ENCODE data around the gene RS1.
A peak's percentile ranks its signal among the peaks of the same experiment; 100 is the strongest.

Gene RS1

DNA sequence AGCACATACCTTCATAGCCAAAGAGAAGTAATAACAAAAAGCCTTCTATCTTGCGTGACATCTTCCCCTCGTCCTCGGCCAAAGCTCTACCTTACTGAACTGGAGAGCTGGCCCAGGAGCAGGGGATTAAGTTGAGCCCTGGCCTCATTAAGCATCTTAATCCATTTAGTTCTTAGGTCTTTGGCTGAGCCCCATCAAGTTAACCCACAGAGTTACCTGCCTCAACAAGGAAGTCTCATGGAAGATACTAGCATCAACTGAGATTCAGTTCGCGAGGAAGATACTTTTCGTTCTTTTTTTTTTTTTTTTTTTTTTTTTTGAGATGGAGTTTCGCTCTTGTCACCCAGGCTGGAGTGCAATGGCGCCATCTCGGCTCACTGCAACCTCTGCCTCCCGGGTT, at the start of gene RS1:
Gene RS1 (minus strand): TSS at position 101 of the 400 bp plus-strand sequence. CDS start 40 bp downstream, at position 61.
- H3K4me3 ChIP-seq (ENCODE audit: low read length) = no peak within 1 kb of the TSS
- no peaks in the 10 kb centered on the region for H3K36me3 ChIP-seq (ENCODE audit: insufficient read depth, low read length)
- no peaks in the 10 kb centered on the region for H3K4me1 ChIP-seq (ENCODE audit: insufficient read depth, low read length)
- H3K27me3 ChIP-seq (ENCODE audit: insufficient read depth, low read length) = no peaks in the 10 kb centered on the region
- H2AFZ ChIP-seq (ENCODE audit: low read depth, low read length) = no peak within 1 kb of the TSS
- no peaks in the 10 kb centered on the region for H3K9me3 ChIP-seq (ENCODE audit: low read length)

DNA sequence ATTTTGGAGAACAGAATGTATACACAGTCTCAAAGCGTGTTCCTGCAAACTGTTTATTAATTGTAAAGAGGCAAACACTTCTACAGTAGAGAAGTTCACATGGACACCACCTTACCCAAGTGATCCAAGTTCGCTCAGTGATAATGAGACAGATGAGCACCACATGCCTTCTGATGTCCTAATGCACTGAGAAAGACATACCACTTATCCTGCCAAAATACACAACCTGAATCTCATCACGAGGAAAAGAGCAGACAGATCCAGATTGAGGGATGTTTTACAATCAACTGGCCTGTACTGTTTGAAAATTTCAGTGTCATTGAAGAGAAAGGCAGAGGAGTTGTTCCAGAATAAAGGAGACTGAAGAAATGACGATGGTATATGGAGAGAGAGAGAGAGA, 47.9 kb upstream of the RS1 start:
- H3K9me3 ChIP-seq (ENCODE audit: low read length) = no peaks in the 10 kb centered on the region
- H3K27me3 ChIP-seq (ENCODE audit: insufficient read depth, low read length) = no peaks in the 10 kb centered on the region
- no peaks in the 10 kb centered on the region for H3K36me3 ChIP-seq (ENCODE audit: insufficient read depth, low read length)
- no peaks in the 10 kb centered on the region for H3K4me1 ChIP-seq (ENCODE audit: insufficient read depth, low read length)
- no peak overlapping the region for H3K4me3 ChIP-seq (ENCODE audit: low read length)
- H2AFZ ChIP-seq (ENCODE audit: low read depth, low read length) = no peak overlapping the region

DNA sequence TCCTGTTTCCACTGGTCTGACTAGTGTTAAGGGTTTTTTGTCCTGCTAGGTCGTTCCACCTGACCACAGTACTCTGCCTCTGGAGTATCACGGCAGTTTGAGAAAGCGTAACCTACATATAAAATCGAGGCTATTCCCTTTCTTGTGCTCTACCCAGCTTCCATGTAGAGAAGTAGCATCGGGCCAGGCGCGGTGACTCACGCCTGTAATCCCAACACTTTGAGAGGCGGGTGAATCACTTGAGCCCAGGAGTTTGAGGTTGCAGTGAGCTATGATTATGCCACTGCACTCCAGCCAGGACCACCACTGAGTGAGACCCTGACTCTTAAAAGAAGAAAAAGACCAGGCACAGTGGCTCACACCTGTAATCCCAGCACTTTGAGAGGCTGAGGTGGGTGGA, 43.0 kb upstream of the RS1 start:
- Histone ChIP-seq H3K9me3 (ENCODE audit: low read length) (no peaks in the 10 kb centered on the region), H2AFZ (ENCODE audit: low read depth, low read length) (no peak overlapping the region)

DNA sequence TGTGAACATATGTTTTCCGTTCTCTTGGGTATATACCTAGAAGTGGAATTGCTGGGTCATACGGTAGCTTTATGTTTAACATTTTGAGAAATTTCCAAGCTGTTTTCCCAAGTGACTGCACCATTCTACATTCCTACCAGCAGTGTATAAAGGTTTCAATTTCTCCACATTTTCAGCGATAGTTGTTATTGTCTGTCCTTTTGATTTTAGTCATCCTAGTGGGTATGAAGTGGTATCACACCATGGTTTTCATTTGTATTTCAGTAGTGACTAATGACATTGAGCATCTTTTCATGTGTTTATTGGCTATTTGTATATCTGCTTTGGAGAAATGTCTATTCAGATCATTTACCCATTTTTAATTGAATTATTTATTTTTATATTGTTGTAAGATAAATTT, 37.9 kb upstream of the RS1 start:
- H3K9me3 ChIP-seq (ENCODE audit: low read length) = no peaks in the 10 kb centered on the region
- no peak overlapping the region for H3K4me3 ChIP-seq (ENCODE audit: low read length)
- no peaks in the 10 kb centered on the region for H3K36me3 ChIP-seq (ENCODE audit: insufficient read depth, low read length)
- H3K27me3 ChIP-seq (ENCODE audit: insufficient read depth, low read length) = no peaks in the 10 kb centered on the region
- H3K4me1 ChIP-seq (ENCODE audit: insufficient read depth, low read length) = no peaks in the 10 kb centered on the region
- no peak overlapping the region for H2AFZ ChIP-seq (ENCODE audit: low read depth, low read length)

More for the DNA sequence above, 43.0 kb upstream of the RS1 start:
- Histone ChIP-seq H3K36me3 (ENCODE audit: insufficient read depth, low read length) (no peaks in the 10 kb centered on the region), H3K27me3 (ENCODE audit: insufficient read depth, low read length) (no peaks in the 10 kb centered on the region), H3K4me1 (ENCODE audit: insufficient read depth, low read length) (no peaks in the 10 kb centered on the region), H3K4me3 (ENCODE audit: low read length) (no peak overlapping the region)

DNA sequence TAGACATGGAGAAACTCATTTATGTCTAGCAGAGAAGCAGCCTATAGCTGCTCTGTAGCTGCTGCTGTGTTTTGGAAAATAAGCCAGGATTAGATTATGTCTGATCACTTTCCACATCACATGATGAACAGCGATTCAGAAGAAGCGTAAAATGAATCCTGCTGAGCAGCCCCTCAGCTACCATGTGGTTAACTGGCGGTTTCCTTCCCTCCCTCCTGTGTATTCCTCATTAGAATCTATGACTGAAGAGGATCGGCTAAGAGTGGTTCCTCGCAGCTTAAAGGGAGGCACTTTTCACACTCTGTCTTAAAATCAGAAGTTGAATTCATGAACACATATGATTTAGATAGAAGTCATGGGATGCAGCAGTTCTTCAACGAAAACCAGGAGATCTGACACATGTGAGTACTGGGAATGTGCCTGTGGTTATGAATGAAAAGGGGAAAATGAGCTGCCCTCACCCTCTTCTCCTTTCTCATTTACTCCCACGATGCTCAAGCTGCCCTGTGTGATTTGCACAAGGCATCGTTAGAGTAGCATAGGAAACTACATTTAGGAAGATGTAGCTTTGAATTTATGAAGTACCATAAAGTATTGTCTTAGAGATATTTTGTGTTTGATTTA, 35.6 kb upstream of the RS1 start, which contains the start of gene PPEF1:
Gene PPEF1 (plus strand): TSS at position 220 of the 624 bp plus-strand sequence. CDS start 136 bp downstream, at position 356.
- no peaks in the 10 kb centered on the region for H3K9me3 ChIP-seq (ENCODE audit: low read length)
- H2AFZ ChIP-seq (ENCODE audit: low read depth, low read length) = no peak within 1 kb of the TSS
- no peaks in the 10 kb centered on the region for H3K36me3 ChIP-seq (ENCODE audit: insufficient read depth, low read length)
- no peaks in the 10 kb centered on the region for H3K4me1 ChIP-seq (ENCODE audit: insufficient read depth, low read length)
- H3K27me3 ChIP-seq (ENCODE audit: insufficient read depth, low read length) = no peaks in the 10 kb centered on the region
- no peak within 1 kb of the TSS for H3K4me3 ChIP-seq (ENCODE audit: low read length)

DNA sequence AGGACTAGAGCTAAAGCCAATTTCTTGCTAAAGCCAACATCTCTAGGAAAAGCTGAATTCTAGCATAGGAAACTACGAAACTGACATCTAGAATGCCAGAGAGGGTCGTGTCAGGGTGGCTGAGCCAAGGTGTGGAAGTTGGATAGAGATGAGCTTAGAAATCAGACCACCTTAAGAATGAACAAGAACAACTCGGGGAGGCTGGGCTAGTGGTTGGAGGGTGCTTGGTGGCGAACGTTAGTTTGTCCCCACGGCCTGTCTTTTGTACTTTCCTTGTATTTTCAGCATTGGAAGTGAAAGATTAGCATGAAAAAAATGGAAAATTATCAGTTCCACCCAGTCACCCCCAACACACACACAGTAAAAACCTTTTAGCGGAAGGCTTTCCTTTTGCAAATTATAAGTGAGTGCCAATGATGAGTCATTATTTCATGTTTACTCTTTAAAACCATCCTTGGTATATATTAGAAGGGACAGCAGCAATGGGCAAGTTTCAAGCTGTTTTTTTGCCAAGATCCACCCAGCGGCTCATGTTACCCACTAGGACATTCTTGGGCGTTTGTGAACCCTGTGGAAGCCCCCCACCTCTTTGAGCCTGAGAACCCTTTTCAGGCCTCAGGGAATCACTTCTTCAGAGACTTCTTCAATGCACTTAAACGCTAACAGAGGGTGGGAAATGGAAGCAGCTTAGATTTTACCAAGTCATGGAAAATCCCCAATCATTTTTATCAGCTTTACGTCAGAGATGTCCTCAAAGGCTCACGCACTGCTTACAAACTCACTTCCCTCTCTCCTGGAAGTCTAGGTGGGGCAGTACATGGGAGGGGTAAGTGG, 30.7 kb upstream of the RS1 start:
- H2AFZ ChIP-seq (ENCODE audit: low read depth, low read length) = no peak overlapping the region
- no peaks in the 10 kb centered on the region for H3K36me3 ChIP-seq (ENCODE audit: insufficient read depth, low read length)
- H3K4me1 ChIP-seq (ENCODE audit: insufficient read depth, low read length) = peaks cover 2% of the 10 kb centered on the region
- H3K27me3 ChIP-seq (ENCODE audit: insufficient read depth, low read length) = no peaks in the 10 kb centered on the region
- no peaks in the 10 kb centered on the region for H3K9me3 ChIP-seq (ENCODE audit: low read length)
- H3K4me3 ChIP-seq (ENCODE audit: low read length) = no peak overlapping the region

DNA sequence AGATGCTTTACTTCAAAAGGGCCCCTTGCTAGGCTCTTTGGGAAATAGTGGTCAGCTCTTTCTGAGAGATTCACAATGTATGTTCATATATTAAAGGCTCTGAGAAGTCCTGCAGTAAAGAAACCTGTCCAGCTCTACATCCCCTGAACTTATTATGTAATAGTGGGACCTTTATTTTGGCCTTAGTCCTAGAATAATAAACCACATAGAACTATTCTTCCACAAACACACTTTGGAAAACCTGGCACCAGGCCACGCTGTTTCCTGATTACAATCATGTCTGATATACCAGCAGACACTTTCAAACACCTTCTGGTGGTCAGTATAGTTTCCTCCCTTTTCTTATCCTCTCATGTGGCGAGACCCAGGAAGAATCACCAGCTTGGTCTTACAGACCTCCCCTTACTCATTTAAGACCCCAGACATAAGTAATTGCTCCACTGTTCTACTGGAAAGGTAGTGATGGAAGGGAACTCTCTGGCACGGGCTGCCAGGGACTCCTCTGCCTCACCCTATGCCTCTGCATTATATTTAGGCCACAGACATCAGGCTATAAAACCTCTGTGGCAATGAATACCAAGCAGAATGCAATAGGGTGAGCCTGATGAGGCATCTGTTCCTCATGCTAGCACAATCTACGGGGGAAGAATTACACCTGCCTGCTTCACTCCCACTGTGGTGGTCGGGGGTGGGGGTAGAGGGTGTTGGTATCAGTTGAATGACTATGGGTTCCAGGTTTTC, 29.9 kb upstream of the RS1 start:
- Histone ChIP-seq H2AFZ (ENCODE audit: low read depth, low read length) (no peak overlapping the region), H3K9me3 (ENCODE audit: low read length) (no peaks in the 10 kb centered on the region), H3K4me3 (ENCODE audit: low read length) (no peak overlapping the region), H3K27me3 (ENCODE audit: insufficient read depth, low read length) (no peaks in the 10 kb centered on the region), H3K36me3 (ENCODE audit: insufficient read depth, low read length) (no peaks in the 10 kb centered on the region), H3K4me1 (ENCODE audit: insufficient read depth, low read length) (peaks cover 2% of the 10 kb centered on the region)

DNA sequence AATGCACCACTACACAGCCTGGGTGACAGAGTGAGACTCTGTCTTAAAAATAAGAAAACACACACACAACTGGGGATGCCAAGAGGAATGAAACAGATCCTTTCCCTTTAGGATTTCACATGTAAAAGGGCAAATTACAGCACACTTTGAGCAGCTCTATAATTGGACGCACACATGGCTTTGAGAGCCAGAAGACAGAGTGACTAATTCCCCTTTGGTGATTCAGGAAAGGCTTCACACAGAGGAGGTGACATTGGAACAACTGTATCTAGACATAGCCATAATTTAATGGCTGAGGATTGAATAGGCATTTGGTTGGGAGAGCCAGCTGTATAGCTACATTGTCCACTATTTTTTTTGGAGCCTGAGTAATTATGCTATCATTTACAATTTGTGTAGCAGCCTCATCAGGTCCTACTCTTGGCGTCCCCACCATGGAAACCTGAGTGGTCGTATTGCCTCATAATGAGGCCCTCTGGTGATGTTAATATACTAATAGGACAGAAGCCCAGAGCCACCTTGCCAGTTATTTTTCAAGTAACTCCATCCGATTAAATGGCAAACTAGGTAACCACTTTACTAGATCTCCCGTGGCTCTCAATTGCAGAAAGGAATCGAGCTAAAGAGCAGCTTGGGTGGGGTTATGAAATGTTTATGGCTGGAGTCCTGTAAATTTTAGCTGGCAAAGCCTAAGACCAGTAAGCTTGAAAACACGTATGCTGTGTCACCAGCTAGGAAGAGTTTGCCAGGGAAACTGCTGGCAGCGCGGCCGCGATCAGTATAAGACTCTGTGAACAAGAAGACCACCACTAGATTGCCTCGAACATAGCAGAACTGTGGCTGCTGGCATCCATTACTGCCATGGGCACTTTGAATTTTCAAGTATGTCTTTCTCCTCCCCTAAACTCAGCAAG, 27.1 kb upstream of the RS1 start:
- no peaks in the 10 kb centered on the region for H3K36me3 ChIP-seq (ENCODE audit: insufficient read depth, low read length)
- H3K4me3 ChIP-seq (ENCODE audit: low read length) = no peak overlapping the region
- H3K4me1 ChIP-seq (ENCODE audit: insufficient read depth, low read length) = peaks cover 2% of the 10 kb centered on the region
- peaks cover 3% of the 10 kb centered on the region for H3K27me3 ChIP-seq (ENCODE audit: insufficient read depth, low read length)
- H2AFZ ChIP-seq (ENCODE audit: low read depth, low read length) = peak overlapping the region; percentile 16
- H3K9me3 ChIP-seq (ENCODE audit: low read length) = no peaks in the 10 kb centered on the region

DNA sequence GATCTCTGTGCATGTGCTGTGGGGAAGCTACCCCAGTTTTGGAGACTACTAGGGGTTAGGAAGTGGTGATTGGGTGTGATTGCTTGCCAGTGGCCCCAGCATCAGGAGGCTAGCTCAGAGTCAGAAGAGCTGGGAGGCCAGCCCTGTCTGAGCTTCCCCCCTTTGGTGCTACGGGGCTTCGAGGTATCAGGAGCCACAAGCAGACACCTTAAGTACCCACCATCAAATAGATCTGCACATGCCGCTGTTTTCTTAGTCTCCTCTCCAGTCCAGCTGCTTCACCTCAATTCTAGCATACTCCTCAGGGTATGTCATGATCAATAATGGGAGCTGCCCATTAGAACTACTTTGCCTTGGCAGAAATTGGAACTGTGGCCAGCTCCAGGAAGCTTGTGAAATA, 24.7 kb upstream of the RS1 start:
- no peaks in the 10 kb centered on the region for H3K9me3 ChIP-seq (ENCODE audit: low read length)
- no peak overlapping the region for H2AFZ ChIP-seq (ENCODE audit: low read depth, low read length)
- H3K27me3 ChIP-seq (ENCODE audit: insufficient read depth, low read length) = peaks cover 3% of the 10 kb centered on the region
- no peak overlapping the region for H3K4me3 ChIP-seq (ENCODE audit: low read length)
- H3K36me3 ChIP-seq (ENCODE audit: insufficient read depth, low read length) = no peaks in the 10 kb centered on the region
- H3K4me1 ChIP-seq (ENCODE audit: insufficient read depth, low read length) = peaks cover 2% of the 10 kb centered on the region

DNA sequence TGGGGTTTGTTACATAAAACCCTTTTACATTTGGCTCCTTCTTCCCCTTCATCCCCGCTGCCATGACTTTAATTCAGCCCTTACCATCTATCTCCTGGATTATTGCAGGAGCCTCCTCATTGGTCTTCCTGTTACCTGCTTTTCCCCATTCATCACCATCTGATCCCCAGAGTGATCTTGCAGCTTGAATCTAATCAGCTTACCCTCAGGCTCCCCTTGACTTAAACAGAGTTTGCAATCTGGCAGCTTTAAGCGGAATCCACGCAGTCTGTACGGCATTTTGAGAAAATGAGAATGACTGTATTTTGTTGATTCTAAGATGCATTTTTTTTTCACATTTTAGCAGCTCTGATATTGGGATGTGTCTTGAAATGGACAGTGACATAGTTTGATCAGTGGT, 20.6 kb upstream of the RS1 start:
- no peak overlapping the region for H3K4me3 ChIP-seq (ENCODE audit: low read length)
- H3K9me3 ChIP-seq (ENCODE audit: low read length) = no peaks in the 10 kb centered on the region
- no peaks in the 10 kb centered on the region for H3K36me3 ChIP-seq (ENCODE audit: insufficient read depth, low read length)
- no peak overlapping the region for H2AFZ ChIP-seq (ENCODE audit: low read depth, low read length)
- H3K27me3 ChIP-seq (ENCODE audit: insufficient read depth, low read length) = peaks cover 3% of the 10 kb centered on the region
- H3K4me1 ChIP-seq (ENCODE audit: insufficient read depth, low read length) = no peaks in the 10 kb centered on the region

DNA sequence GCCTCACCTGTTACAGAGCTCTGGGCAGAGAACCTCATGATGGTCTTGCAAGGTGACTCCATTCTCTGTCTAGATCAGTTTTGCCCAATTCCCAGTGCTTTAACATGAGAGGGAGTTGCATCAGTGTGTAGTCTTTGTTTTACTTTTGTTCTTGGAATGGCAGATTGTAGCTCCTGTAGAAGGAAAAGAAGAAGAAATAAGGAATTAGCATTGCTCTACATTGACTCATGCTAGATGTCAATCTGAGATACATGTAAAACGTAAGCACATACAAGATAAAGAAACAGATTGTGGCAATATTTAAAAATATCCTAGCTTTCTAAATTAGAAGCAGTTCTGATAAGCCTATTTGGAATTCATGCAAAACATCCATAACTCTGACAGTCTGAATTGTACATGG, 19.5 kb upstream of the RS1 start:
- peaks cover 3% of the 10 kb centered on the region for H3K27me3 ChIP-seq (ENCODE audit: insufficient read depth, low read length)
- no peak overlapping the region for H3K4me3 ChIP-seq (ENCODE audit: low read length)
- no peaks in the 10 kb centered on the region for H3K36me3 ChIP-seq (ENCODE audit: insufficient read depth, low read length)
- no peaks in the 10 kb centered on the region for H3K4me1 ChIP-seq (ENCODE audit: insufficient read depth, low read length)
- H2AFZ ChIP-seq (ENCODE audit: low read depth, low read length) = no peak overlapping the region
- H3K9me3 ChIP-seq (ENCODE audit: low read length) = no peaks in the 10 kb centered on the region

DNA sequence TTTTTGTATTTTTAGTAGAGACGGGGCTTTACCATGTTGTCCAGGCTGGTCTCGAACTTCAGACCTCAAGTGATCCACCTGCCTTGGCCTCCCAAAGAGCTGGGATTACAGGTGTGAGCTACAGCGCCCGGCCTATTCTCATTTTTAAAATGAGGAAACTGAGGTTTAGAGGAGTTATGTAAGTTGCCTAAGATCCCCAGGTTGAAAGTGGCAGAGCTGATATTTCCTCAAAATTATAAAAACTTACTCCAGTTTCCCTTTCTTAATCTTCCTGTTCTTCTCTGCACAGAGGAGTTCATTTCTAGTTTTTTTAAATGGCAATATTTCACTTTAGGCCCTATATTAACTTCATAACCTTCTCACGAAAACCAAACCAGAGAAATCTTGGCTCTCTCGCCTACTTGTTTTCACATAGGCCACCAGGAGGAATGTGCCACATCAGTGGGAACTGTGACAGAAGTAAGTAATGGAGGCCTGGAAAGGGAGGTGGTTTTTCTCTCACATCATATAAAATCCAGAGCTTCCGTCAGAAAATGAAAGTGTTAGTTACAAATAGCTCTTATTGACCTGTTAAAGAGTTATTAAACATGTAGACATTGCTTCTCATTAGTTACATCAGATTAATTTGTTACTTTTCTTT, 16.1 kb upstream of the RS1 start:
- H3K4me3 ChIP-seq (ENCODE audit: low read length) = no peak overlapping the region
- H3K9me3 ChIP-seq (ENCODE audit: low read length) = no peaks in the 10 kb centered on the region
- H3K4me1 ChIP-seq (ENCODE audit: insufficient read depth, low read length) = no peaks in the 10 kb centered on the region
- H3K27me3 ChIP-seq (ENCODE audit: insufficient read depth, low read length) = no peaks in the 10 kb centered on the region
- H3K36me3 ChIP-seq (ENCODE audit: insufficient read depth, low read length) = no peaks in the 10 kb centered on the region
- no peak overlapping the region for H2AFZ ChIP-seq (ENCODE audit: low read depth, low read length)
